Dedifferentiated amniotic fluid mesenchymal stem cell (primary cell): Measurements from ENCODE around the gene NF1.
A peak's percentile ranks its signal among the peaks of the same experiment; 100 is the strongest.

Source experiments
- DNase-seq: peaks from one replicate; pipeline ENCODE4 v3.0.0-alpha.2; 2016; ENCODE audit errors: extremely low spot score

NF1 gene

GRCh38 chr17:31385428-31386285 lies 290.9 kb downstream of the NF1 start:
- DNase-seq, result no peak

DNA sequence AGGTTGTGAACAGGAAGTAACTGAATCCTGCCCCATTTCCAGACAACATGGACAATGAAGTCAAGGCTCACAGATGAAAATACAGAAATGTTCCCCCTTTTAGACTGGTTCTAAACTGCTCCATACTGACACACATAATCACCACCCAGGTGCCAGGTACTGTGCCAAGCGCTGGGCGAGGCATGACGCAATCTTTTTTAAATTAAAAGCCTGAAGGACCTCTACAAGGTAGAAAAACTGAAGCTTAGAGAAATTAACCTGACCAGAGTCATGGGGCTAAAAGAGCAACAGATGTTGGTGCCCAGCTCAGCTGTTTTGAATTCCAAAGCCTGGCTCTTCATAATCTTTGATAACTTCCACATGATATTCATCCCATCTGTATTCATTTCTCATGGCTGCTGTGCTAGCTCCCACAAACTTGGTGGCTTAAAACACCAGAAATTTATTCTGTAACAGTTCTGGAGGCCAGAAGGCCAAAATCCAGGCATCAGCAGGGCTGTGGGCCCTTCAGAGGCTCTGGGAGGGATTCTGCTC lies 291.8 kb downstream of the NF1 start:
- DNase-seq, result no peak

GRCh38 chr17:31387438-31387837 lies 292.7 kb downstream of the NF1 start:
- DNase-seq, result no peak

GRCh38 chr17:31388351-31388750 lies 293.6 kb downstream of the NF1 start:
- DNase-seq, result no peak

DNA sequence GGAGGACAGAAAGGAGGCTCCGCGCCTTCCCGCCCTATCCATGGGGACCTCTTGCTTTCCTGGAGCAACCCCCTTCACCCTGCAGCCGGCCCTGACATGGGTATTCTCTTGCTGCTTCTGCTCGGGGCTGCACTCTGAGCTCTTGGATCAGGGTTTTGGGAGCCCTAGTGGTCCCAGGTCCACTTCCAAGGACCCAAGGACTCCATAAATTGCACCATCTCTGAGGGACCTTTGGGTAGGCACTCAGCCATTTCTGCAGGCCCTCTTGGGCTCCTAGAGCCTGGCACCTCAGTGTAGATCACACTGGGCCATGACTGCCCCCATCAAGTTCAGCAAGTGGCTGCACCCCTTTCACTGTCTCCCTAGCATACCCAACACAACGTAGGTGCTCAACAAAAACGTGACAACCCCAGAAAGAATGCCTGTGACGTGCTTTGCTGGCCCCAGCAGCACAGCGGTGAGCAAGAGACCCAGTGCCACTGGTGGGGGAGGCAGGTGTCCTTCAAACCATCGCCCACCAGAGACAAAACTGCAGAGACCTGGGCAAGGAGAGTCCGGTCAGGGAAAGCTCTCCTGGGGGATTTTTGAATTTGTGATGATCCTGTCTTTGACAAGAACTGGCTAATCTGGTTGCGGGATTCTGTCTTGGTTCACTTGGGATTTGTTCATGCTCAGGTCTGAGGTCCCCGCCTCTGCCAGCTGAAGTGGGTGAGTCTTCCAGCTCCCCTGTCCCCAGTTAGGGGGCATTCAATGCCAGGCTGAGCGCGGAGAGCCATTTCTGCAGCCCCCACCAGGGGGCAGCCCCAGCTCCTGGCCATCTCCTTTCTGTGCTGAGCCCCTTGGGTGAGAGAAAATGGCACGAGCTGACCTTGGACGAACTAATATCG lies 294.2 kb downstream of the NF1 start:
- no peak for DNase-seq

DNA sequence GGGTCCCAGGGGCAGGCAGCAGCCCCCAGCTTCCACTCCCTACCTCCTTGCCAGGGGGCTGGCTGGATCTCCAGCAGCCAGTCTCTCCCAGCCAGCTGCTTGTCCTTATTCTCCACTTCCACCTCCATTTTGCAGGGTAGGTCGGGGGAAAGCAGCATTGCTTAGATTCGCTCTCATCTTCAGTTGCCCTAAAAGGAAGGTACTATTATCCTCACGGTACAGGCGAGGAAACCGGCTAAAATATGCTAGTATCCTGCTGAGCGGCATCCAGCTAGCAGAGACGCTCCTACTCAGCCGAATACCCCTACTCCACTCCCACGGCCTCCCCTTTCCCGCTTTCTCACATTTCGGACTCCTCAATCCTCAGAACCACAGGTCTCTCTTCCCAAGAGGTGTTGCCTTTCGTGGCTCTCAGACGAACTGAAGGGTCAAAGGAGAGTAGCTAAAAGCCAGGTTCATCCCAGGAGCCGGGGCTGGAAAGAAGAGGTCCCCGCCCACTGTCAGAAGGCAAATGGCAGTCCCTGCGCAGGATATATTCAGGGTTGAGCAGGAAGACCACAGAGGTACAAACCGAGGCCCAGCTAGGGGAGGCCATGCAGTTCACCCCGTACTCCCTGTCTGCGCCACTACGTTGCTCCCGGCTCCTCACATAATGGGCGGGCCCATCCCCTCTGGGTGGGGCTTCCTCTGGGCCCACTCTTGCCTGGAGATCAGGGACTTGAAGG lies 295.0 kb downstream of the NF1 start:
- DNase-seq, result no peak

DNA sequence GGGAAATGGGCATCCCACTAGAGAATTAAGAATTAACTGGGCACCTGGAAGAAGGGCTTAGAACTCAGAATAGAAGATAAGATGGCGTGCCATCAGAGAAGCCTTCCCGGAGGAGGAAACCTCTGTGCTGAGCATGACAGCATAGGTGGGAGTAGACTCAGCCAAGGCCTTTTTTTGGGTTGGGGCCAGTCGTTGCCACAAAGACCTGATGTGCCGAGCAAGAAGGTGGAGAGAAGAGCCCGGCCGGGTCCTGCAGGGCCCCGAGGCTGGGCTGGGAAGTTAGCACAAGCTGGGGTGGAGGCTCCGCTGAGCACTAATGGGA lies 295.6 kb downstream of the NF1 start:
- no peak for DNase-seq

DNA sequence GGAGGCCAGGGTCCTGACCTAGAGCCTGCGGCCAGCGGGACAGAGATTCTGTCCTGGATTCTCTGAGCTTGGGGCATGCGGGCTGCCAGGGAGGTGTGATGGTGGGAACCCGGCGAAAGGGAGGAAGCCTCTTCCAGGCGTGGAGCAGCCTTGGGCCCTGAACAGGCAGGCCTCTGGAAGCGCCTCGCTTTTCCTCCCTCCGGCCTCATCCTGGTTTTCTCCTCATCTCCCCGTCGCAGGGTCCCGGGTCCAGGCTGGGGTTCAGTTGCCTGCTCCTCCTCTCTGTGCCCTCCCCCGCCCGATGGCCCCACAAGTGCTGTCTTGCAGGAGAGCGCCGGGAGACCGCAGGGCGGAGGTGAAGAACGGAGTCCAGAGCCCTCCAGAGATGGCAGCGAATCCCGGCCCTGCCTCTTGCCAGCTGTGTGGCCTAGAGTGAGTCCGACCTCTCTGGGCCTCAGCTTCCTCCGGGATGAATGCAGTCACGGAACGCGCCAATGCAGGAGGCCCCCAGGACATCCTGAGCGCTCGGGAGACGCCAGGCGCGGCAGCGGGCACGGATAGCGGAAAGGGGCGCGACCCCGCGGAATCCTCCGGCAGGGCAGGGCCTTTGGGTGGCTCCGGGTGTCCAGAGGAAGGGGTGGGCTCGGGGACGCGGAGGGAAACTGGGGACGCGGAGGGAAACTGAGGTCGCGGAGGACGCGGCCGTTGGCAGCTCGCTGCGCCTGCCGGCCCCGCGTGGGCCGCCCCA lies 296.1 kb downstream of the NF1 start:
- no peak for DNase-seq

DNA sequence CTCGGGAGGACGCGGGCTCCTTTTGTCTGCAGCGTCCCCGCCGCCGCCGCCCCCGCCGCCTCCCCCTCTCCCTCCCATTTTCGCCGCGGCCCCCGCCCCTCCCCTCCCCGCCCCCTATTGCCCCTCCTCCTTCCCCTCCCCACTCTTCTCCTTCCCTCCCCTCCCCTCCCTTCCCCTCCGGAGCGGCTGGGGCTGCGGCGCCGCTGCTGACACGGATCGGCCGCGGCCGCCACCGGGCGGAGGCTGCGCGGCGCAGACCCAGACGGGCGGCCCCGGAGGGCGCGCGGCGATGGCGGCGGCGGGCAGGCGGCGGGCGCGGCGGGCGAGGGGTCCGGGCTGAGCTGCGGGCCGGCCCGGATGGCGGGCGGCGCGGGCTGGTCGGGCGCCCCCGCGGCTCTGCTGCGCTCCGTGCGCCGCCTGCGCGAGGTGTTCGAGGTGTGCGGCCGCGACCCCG lies 296.7 kb downstream of the NF1 start, which contains the start of gene RAB11FIP4:
Gene RAB11FIP4, plus strand, starts transcription at position 180 of the 454 bp plus-strand sequence. Its CDS starts 178 bp downstream, at position 358.
- no peak for DNase-seq

GRCh38 chr17:31392002-31392855 lies 297.5 kb downstream of the NF1 start:
- no peak for DNase-seq

- DNase-seq, result no peak
These were observed 298.3 kb downstream of the NF1 start for GRCh38 chr17:31392856-31393748.

- no peak for DNase-seq
These were observed 299.0 kb downstream of the NF1 start for GRCh38 chr17:31393749-31394146.

GRCh38 chr17:31394544-31394943 lies 299.8 kb downstream of the NF1 start:
- peak; percentile 50 for DNase-seq

- DNase-seq, result no peak
These were observed 302.6 kb downstream of the NF1 start for GRCh38 chr17:31397256-31397939.

DNA sequence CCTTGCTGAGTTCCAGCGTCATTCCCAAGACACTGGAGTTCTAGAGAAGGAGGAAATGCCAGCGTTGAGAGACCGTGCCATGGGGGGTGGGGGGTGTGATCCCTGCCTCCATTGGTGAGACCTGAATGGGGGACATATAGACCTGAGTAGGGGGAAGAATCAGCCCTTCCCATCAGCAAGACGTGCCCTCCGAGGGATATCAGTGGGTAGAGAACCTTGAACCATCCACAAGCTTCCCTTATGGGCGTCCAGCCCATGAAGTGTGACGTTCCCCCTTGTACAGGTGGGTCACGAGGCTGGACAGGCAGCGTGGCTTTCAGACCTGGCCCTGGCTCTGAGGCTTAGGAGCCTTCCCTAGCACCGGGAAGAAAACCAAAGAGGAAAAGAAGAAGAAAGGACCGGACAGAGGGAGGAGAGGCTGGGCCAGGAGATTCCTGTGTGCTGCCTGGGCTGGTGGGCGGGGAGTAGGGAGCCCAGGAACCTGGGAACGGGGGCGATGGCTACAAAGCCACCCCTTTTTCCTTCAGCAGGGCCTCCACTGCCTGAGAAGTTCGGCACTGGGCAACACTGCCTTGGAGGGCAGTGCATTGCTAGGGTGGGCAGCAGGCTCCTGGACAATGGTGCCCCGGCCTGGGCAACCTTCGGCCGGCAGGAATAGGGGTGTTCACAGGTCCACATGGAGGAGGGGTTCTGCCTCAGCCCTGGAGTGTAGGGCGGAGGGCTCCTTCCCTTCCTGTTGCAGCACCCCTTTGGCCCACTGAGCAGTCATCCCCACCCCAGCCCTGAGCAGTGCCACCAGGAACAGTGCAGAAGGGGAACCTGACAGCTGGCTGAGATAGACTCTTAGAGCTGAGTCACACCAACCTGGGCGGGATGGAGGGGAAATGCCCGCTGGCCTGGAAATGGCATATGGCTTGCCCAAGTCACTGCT lies 303.9 kb downstream of the NF1 start:
- no peak for DNase-seq

DNA sequence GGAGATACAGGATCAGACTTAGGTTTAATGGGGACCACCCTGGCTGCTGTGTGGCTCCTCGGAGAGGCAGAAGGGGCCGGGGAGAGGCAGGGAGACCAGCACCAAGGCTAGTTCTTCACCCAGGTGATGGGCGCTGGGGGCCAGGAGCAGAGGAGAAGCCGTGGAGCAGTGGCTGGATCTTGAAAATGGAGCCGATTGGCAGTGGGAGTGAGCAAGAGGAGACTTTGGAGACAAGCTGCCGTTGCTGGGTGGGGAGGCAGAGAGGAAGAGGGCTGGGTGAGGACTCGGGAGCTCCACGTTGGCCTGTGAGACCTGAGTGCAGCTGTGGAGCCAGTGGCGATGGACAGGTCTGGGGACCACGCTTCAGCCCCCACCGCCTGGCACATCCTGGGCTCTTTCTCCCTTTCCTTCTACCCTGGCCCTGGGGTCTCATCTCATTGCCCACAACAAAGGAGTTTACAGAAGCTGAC lies 305.7 kb downstream of the NF1 start:
- no peak for DNase-seq
